HTR-8/SVneo (cell line): Measurements from ENCODE around the gene LRRC8A.
"Not testable (repeated sequence)": the region's sequence is repeated elsewhere in the genome, so short reads cannot be mapped to it uniquely, and the experiment has no call there.

Experiments
- DNase-seq: peaks from one replicate; pipeline ENCODE4 v3.0.0; 2011; ENCODE audit warnings: low spot score, mixed read lengths; ENCODE audit not compliant: insufficient read length
- FAIRE-seq: peaks from 2 replicates; lab custom pipeline; 2011; peaks lifted over from hg19 to GRCh38; lab: Jason Lieb, UNC

LRRC8A gene

DNA sequence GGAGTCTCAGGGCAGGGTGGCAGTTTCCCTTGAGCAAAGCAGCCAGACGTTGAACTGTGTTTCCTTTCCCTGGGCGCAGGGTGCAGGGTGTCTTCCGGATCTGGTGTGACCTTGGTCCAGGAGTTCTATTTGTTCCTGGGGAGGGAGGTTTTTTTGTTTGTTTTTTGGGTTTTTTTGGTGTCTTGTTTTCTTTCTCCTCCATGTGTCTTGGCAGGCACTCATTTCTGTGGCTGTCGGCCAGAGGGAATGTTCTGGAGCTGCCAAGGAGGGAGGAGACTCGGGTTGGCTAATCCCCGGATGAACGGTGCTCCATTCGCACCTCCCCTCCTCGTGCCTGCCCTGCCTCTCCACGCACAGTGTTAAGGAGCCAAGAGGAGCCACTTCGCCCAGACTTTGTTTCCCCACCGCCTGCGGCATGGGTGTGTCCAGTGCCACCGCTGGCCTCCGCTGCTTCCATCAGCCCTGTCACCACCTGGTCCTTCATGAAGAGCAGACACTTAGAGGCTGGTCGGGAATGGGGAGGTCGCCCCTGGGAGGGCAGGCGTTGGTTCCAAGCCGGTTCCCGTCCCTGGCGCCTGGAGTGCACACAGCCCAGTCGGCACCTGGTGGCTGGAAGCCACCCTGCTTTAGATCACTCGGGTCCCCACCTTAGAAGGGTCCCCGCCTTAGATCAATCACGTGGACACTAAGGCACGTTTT, 35.4 kb downstream of the LRRC8A start:
- FAIRE-seq, result no peak
- DNase-seq, result no peak

DNA sequence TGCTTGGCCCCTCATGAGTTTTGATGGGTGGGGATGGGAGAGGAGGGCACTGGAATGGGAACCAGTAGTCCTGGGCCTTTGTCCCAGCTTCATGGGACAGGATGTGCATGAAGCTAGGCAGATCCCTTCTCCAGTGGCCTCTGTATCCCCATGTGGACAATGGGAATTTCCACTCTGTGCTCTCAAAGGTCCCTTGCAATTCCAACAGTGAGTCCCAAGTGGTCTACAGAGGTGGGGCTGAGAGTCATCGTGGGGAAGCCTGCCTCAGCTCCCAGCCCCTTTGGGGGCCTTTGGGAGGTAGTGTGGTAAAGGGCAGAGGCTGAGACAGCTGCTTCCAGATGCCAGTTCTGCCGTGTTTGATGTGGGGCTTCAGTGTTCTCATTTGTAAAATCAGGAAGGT, 37.0 kb downstream of the LRRC8A start:
- FAIRE-seq, result no peak

DNA sequence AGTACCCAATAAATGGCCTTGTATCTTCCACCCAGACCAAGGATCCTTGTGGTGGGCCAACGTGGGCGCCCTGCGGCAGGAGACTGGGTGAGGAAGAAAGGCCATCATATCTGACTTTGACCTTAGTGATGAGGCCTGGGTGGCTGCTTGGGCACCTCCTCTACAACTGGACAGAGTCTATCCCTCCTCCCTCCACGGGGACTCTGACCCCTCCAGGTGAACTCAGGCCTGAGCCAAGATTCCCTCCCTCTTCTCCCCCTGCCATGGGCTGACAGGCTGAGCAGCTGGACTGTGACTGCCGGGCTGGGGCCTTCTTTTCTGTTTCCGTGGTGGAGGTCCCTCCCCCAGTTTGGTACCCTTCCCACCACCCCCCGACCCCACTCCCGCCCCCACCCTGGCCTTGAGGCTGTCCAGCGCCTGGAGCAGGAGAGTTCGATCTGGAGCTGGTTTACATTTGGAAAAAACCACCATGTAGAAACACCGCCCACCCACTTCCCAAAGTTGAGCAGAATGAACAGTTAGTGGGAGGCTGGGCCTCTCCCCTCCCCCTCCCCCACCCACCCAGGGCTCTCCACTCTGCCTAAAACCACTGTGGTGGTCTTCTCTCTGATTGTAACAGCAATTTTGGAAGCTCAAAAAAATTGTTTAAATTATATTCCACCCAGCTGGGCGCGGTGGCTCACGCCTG, 37.6 kb downstream of the LRRC8A start:
- DNase-seq, result no peak
- FAIRE-seq, result no peak

More for the DNA sequence above, 37.0 kb downstream of the LRRC8A start:
- DNase-seq, result no peak

DNA sequence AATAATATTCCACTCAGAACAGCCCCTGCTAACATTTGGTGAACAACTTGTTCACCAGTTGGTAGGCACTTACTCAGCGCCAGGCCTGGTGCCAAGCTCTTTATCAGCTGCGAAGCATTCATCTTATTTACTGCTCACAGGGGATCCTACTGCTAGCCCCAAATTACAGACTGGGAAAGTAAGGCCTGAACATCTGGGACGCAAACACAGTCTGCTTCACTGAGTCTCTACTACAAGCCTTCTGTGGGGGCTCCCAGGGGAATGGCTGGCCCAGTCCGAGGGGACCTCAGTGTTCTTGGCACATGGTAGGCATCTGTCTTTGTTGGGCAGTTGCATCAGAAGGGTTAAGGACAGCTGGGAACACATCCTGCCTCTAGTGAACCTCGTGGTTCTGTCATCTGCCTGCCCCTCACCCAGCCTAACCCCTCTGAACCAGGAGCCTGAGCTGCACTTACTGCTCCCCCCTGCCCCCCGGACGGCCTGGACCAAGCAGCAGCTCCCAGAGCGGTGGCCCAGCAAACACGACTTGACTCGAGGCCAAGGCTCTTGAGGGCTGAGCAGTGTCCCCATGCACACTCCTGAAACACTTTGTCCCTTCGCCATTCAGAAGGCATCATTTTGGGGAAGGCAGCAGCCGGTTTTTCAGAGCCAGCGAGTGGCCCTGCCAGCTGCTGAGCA, 38.6 kb downstream of the LRRC8A start, which contains the start of gene PHYHD1:
Gene PHYHD1, plus strand, starts transcription at position 602 of the 678 bp plus-strand sequence. CDS start 1,342 bp downstream, outside the sequence.
- no peak for FAIRE-seq
- DNase-seq, result no peak

DNA sequence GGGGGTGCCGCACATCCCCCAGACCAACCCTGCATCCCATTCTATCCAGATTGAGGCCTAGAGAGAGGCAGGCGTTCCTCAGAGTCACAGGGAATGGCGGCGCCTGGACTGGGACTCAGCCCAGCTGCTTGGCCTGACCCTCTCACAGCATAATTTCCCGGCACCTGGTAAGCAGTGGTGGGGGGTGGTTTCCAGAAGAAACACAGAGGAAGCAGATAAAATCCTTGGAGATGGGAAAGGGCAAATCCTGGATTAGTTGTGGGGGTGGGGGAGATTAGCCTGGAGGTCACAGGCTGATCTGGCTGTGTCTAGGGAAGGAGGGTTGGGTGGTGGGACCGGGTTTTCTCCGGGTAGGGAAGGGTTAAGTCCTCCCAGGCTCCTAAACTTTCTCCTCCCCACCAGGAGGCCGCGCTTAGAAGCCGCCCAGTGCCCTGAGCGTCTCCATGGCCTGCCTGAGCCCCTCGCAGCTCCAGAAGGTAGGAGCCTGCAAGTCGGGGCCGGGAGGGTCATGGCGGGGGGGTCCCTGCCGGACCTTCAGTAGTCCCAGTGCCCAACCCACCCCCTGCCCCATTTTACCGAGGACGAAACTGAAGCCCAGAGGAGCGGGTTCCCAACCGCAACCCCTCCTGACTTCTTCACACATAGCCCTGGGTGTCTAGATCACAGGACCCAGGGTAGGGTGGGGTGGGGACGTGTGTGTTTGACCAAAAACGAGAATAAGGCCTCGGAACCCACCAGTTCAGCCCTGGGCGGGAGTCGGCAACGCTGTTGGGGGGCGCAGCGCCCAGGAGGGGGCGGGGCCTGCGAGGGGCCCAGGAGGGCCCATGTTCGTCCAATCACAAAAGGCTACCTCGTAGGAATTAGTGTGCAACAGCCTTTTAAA, 40.2 kb downstream of the LRRC8A start:
- DNase-seq (no peak), FAIRE-seq (no peak)

DNA sequence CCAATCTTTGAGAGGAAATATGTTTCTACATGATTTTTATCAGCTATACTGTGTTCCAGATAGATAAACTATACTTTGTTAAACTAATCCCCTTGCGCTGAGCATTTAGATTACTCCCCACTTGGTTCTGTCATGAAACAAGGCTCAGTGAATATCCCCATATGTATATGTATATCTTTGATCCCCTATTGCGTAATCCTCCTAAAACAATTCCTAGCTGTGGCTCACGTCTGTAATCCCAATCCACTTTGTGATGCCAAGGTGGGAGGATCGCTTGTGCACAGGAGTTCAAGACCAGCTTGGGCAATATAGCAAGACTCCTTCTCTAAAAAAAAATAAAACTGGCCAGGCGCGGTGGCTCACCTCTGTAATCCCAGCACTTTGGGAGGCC, 41.6 kb downstream of the LRRC8A start:
- FAIRE-seq (no peak), DNase-seq (no peak)

DNA sequence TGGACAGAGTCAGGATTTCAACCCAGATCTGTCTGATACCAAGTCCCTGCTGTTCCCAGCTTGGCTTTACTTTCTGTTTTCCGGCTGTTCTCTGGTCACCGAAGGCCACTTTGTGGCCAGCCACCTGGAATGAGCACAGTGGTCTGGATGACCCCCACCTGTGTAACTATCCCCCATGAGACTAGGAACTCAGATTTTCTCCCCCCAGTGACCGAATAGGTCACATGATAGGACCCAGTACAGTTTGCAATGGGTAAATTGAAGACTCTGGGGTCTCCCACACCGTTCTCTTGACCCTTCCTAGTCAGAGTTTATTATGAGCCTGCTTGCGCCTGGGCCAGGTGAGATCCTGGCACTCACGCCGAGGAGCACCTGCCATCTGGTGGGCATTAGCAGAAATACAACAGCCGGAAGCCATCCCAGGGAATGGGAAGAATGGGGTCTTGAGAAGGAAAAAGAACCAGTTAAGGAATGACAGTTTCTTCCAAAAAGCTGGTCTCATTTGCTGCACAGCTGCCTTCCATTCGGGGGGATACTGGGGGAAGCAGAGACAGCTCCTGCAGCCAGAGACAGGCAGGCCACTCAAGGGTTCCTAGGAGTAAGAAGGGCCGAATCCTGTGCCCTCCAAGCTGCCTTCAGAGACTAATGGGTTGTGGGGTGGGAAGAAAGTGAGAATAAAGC, 45.9 kb downstream of the LRRC8A start:
- FAIRE-seq (no peak), DNase-seq (peak; percentile 63)

DNA sequence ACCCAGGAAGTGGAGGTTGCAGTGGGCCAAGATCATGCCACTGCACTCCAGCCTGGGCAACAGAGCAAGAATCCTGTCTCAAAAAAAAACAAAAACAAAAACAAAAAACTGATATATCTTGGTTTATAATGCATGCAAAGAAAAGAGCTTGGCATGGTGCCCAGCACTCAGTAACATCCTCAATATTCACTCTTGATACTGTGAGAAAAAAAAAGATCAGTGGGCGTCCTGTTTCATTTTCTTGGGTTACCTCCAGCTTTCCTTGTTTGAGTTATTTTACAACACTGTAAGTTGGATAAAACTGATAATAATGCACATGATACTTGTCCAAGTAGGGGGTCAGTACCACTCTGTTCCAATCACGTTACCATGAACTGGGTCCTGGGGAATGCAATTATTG, 46.7 kb downstream of the LRRC8A start:
- no peak for FAIRE-seq
- DNase-seq, result no peak

DNA sequence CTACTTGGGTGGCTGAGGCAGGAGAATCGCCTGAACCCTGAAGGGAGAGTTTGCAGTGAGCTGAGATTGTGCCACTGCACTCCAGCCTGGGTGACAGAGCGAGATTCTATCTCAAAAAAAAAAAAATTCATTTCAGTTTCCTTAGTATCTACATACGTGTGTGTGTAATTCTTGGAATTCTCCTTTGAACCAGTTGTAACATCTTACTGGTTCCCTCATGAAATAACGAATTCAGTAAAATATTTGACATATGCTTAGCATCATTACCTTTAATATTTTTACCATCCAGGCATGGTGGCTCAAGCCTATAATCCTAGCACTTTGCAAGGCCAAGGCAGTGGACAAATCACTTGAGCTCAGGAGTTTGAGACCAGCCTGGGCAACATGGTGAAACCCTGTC, 47.6 kb downstream of the LRRC8A start:
- no peak for FAIRE-seq
- DNase-seq, result no peak

DNA sequence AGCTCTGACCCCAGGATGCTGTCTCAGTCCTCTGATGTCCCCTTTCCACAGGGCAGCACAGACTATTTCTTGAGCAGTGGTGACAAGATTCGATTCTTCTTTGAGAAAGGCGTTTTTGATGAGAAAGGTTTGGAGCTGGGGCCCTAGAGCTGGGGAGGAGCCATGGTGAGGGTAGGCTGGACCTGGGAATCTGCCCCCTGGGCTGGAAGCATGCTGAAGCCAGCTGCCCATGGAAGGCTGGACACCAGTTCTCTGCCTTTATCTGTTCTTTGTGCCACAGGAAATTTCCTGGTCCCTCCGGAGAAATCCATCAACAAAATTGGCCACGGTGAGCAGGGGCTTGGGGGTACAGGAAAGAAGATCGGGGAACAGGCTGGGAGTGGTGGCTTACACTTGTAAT, 51.8 kb downstream of the LRRC8A start:
- FAIRE-seq, result no peak
- no peak for DNase-seq

DNA sequence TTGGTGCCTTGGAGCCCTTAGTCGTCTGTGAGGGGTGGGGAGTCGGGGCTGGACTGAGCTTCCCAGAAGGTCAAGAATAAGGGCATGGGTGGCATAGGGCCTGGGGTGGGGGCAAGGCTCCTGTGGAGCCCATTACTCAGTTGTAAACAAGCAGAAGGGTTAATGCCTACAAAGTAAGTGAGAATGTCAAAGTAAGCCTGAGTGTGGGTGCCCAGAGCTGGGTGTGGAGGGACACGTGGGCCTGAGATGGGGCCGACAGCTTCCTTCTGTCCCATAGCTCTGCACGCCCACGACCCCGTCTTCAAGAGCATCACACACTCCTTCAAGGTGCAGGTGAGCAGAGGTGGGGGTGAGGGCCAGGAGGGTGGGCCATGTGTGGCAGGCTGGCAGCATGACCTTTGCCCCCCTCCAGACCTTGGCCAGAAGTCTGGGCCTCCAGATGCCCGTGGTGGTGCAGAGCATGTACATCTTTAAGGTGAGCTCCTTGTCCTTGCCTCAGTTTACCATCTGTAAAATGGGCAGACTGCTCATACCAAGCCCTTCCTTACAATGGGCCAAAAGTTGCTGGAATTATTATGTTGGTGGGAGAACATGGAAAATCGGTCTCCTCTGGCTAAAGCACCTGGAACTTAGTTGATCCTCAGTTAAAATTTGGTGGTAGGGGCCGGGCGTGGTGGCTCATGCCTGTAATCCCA, 54.4 kb downstream of the LRRC8A start:
- no peak for DNase-seq
- FAIRE-seq, result no peak

DNA sequence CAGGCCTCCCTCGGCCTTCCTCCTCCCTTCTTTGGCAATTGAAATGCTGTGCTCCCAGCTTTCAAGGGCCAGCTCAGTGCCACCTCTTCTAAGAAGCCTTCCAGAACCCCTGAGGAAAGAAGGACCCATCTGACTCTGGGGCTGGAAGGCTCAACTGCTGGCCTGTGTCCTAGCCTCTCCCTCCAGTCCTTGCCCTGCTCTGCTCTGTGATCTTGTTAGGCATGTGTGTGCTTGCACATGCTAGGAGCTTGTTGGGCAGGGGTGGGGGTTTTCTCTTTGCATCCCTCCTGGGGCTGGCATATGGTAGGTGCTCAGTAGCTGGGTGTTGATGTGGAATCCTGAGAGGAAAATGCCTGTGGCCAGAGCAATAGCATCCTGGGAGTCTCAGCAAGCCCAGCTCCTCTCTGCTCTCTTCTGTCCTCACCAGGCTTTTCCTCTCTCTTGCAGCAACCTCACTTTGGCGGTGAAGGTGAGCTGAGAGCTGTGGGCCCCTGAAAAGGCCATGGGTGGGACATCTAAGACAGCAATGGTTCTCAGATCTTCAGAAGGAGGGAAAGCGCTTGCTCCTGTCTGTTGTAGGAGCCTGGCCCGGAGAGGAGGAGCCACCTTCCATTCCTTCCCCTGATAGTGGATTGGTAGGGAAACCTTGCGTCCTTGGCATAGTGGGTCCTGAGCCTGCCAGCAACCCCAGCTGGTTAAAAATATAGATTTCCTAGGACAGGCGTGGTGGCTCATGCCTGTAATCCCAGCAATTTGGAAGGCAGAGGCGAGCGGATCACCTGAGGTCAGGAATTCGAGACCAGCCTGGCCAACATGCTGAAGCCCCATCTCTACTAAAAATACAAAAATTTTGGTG, 55.6 kb downstream of the LRRC8A start:
- FAIRE-seq, result no peak
- no peak for DNase-seq

DNA sequence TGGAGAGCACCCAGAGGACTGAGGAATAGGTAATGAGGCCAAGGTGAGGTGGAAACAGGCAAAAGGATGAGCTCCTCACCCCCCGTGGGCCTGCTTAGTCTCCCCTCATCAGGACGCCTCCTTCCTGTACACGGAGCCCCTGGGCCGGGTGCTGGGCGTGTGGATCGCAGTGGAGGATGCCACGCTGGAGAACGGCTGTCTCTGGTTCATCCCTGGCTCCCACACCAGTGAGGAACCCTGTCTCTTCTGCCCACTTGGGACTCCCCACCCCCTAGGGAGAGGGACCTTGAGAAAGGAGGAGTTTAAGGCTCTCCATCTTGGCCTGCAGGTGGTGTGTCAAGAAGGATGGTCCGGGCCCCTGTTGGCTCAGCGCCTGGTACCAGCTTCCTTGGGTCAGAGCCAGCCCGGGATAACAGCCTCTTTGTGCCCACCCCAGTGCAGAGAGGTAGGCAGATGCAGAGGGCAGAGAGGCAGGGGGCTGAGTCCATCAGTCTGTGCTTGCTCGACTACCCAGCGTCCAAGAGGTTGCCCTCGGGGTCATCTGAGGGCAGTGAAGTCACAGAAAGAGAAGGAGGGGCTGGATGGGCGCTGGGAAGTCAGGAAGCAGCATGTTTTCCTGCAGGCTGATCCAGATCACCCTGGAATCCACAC, 58.5 kb downstream of the LRRC8A start:
- DNase-seq, result no peak
- FAIRE-seq, result no peak

DNA sequence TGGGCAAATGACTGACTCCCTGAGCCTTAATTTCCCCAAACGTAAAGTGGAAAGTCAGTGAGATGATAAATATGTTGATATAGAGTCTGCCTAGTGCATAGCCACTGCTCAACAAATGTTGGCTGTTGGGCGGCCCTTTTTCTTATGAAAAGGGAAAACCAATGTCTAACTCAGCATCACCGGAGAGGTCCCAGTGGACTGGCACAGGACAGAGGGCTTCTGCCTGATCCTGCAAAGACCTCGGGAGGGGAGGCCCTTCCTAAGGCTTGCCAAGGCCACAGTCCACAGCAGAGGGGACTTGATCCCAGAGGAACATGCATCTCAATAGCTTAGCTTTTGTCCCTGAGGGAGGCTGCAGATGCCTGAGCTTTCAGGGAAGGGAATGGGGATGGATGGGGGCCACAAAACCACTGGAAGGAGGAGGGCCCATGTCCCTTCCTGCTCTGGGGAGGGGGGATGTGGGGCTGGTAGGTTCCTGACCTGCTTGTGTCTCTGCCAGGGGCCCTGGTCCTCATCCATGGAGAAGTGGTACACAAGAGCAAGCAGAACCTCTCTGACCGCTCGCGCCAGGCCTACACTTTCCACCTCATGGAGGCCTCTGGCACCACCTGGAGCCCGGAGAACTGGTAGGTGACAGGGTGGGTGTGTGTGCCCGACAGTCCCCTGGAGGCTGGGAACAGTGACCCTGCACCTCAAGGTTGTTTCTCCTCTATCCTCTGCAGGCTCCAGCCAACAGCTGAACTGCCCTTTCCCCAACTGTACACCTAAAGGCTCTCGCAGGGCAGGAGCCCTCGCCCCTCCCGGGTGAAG, 59.2 kb downstream of the LRRC8A start:
- DNase-seq, result no peak
- FAIRE-seq, result no peak

DNA sequence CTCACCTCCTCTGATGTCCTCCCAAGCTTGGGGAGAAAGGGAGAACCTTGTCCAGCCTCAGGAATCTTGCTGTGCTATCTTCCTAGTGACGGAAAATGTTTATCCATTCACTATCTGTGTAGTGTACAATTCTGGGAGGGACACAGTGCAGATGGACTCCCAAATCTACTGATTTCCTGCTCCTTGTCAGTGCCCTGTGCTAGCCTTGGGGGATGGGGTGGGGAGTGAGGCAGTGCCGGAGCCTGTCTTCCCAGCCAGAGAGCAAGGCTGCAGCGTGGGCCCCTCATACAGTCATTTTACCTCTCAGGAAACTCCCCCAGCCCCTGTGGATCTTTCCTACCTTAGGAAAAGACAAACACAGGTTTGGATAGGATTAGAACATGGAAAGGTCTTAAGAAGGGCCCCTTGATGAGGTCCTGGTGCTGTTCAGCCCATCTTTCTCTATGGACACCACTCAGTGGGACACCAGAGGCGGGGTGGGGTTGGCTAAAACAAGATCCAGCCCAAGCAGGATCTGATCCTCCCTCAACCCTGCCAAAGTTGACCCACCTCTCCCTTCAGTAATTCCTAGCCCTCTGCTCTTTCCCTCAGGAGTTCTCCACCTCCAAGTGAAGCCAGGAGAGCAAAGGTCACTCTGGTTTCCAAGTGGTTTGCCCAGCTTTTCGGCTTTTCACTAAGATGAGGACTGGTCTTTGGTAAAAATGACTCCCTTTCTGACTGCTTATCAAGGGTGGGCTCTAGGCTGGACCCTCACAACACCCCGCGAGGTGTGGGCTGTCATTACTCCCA, 62.1 kb downstream of the LRRC8A start:
- DNase-seq, result no peak
- FAIRE-seq, result no peak

DNA sequence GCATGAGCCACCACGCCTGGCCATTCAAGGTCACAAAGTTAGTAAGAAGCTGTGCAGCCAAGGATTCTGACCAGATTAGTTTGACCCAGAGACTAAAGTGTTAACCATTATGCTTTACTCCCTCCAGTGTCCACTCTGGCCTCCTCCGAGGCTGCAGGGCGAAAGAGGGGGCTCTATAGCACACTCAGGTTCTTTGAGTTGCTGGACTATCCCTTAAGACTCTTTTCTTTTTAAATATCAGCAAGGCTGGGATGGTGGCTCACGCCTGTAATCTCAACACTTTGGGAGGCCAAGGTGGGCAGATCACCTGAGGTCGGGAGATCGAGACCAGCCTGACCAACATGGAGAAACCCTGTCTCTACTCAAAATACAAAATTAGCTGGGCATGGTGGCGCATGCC, 63.0 kb downstream of the LRRC8A start:
- FAIRE-seq, DNase-seq: not testable (repeated sequence)
